Activated CD8-positive, alpha-beta T cell treated with anti-CD3 and anti-CD28 coated beads for 36 hours (primary cell): ENCODE measurements around the gene ANKRD6. TPM values are rescaled to one million over a fixed set of nuclear protein-coding genes. Genes with fewer than 3 reads are reported as not detected.

Source experiments
- ATAC-seq: fragments of 200-7000 bp; cut with Tn5 transposase; one replicate; pipeline ENCODE4 v1.10.0; 2021; ENCODE audit warnings: mild to moderate bottlenecking, moderate library complexity
- CTCF ChIA-PET: fragments of 350-600 bp; sonication (Branson Sonifier 250); formaldehyde crosslinking; loops from one replicate; lab custom pipeline; 2021; ENCODE audit warnings: antibody characterized with exemption; lab: Charles Lee
- POLR2A ChIA-PET: fragments of 350-600 bp; sonication (Branson Sonifier 250); formaldehyde crosslinking; loops from one replicate; lab custom pipeline; 2021; ENCODE audit warnings: antibody characterized with exemption; lab: Charles Lee
- DNase-seq: peaks from one replicate; pipeline ENCODE4 v3.0.0-alpha.2; 2020
- H3K27ac Mint-ChIP-seq: one replicate; pipeline ENCODE4 v1.8.0; 2021; ENCODE audit warnings: mild to moderate bottlenecking, mixed read lengths
- H3K27me3 Mint-ChIP-seq: one replicate; pipeline ENCODE4 v1.8.0; 2021; ENCODE audit warnings: mixed read lengths
- H3K36me3 Mint-ChIP-seq: one replicate; pipeline ENCODE4 v1.8.0; 2021; ENCODE audit warnings: low read depth, mixed read lengths
- H3K4me1 Mint-ChIP-seq: one replicate; pipeline ENCODE4 v1.8.0; 2021; ENCODE audit warnings: low read depth, mixed read lengths
- H3K4me3 Mint-ChIP-seq: one replicate; pipeline ENCODE4 v1.8.0; 2021; ENCODE audit warnings: mild to moderate bottlenecking, moderate library complexity, mixed read lengths
- H3K9me3 Mint-ChIP-seq: one replicate; pipeline ENCODE4 v1.8.0; 2021; ENCODE audit warnings: mixed read lengths
- CTCF ChIP-seq: fragments of 200-600 bp; IDR thresholded peaks from one replicate; pipeline ENCODE4 v1.8.0; 2022; ENCODE audit warnings: antibody characterized with exemption, mild to moderate bottlenecking
- intact Hi-C: fragments of 100-400 bp; cut with micrococcal nuclease; formaldehyde crosslinking; loops from one replicate; pipeline ENCODE4 v1.10.0; 2022
- total RNA-seq, 2 experiments: library from RNA; stranded (reverse); gene quantifications; one replicate each; pipeline ENCODE4 v1.2.3, GENCODE V29; 2021

ANKRD6 gene
- total RNA-seq, 2 experiments from 2014 or later = 3.5 to 4.9 TPM

GRCh38 chr6:89553431-89553830, 120.5 kb downstream of the ANKRD6 start:
- no peaks in the 10 kb centered on the region for H3K27me3 Mint-ChIP-seq
- H3K27ac Mint-ChIP-seq = no peak overlapping the region
- POLR2A ChIA-PET = no interaction called here
- H3K4me1 Mint-ChIP-seq = no peaks in the 10 kb centered on the region
- CTCF ChIA-PET = no interaction called here
- H3K4me3 Mint-ChIP-seq = no peak overlapping the region
- no peaks in the 10 kb centered on the region for H3K36me3 Mint-ChIP-seq
- DNase-seq = no peak
- intact Hi-C loops = no loop called here
- TF ChIP-seq CTCF = no peak
- ATAC-seq = no peak
- peaks cover 7% of the 10 kb centered on the region for H3K9me3 Mint-ChIP-seq

GRCh38 chr6:89554106-89554505, 121.2 kb downstream of the ANKRD6 start:
- no peak for ATAC-seq
- no peak for TF ChIP-seq CTCF
- H3K27ac Mint-ChIP-seq = no peak overlapping the region
- DNase-seq = no peak
- H3K4me1 Mint-ChIP-seq = no peaks in the 10 kb centered on the region
- ChIA-PET POLR2A (no interaction called here), CTCF (no interaction called here)
- no peaks in the 10 kb centered on the region for H3K36me3 Mint-ChIP-seq
- no peak overlapping the region for H3K4me3 Mint-ChIP-seq
- H3K27me3 Mint-ChIP-seq = no peaks in the 10 kb centered on the region
- peaks cover 7% of the 10 kb centered on the region for H3K9me3 Mint-ChIP-seq
- intact Hi-C loops = no loop called here

DNA sequence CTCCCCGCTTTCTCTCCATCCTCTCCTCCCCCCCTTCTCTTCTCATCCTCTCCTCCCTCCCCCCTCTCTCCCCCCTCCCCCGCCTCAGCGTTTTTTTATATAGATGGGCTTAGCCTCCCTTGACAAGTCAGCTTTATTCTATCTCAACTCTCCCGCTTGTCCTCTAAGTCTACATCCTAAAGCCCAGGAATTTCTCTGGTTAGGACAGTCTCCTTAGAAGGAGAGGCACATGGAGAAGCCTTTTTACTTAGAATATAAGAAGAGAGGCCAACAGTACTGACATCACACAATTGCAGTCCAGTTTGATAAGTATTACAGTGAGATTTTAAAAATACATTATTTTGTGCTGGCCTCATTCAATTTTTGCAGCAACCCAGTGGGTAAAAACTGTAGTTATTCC, 122.1 kb downstream of the ANKRD6 start:
- no peak overlapping the region for H3K27ac Mint-ChIP-seq

GRCh38 chr6:89555806-89556205, 122.9 kb downstream of the ANKRD6 start:
- intact Hi-C loops = no loop called here
- Mint-ChIP-seq H3K36me3 (no peaks in the 10 kb centered on the region), H3K27ac (no peak overlapping the region), H3K27me3 (no peaks in the 10 kb centered on the region), H3K9me3 (peaks cover 7% of the 10 kb centered on the region), H3K4me3 (no peak overlapping the region), H3K4me1 (no peaks in the 10 kb centered on the region)
- no peak for TF ChIP-seq CTCF
- ChIA-PET CTCF (interaction anchor here (1.3 kb wide), 1 partner anchor 123 kb away, joined by 3 read pairs; no protein-coding TSS in a partner anchor), POLR2A (no interaction called here)
- no peak for ATAC-seq
- DNase-seq = no peak

More for the DNA sequence above, 122.1 kb downstream of the ANKRD6 start:
- TF ChIP-seq CTCF = no peak
- H3K27me3 Mint-ChIP-seq = no peaks in the 10 kb centered on the region
- DNase-seq (no peak), ATAC-seq (no peak)
- ChIA-PET CTCF (no interaction called here), POLR2A (interaction anchor here (0.5 kb wide), 1 partner anchor 192 kb away, joined by 3 read pairs; no protein-coding TSS in a partner anchor)
- peaks cover 7% of the 10 kb centered on the region for H3K9me3 Mint-ChIP-seq
- H3K4me1 Mint-ChIP-seq = no peaks in the 10 kb centered on the region
- intact Hi-C loops = no loop called here
- no peak overlapping the region for H3K4me3 Mint-ChIP-seq
- H3K36me3 Mint-ChIP-seq = no peaks in the 10 kb centered on the region

- H3K4me3 Mint-ChIP-seq = no peak overlapping the region
- no peak for ATAC-seq
- ChIA-PET CTCF (no interaction called here), POLR2A (no interaction called here)
- no peaks in the 10 kb centered on the region for H3K27me3 Mint-ChIP-seq
- H3K36me3 Mint-ChIP-seq = no peaks in the 10 kb centered on the region
- H3K4me1 Mint-ChIP-seq = no peaks in the 10 kb centered on the region
- no peak for DNase-seq
- peaks cover 7% of the 10 kb centered on the region for H3K9me3 Mint-ChIP-seq
- intact Hi-C loops = no loop called here
- no peak overlapping the region for H3K27ac Mint-ChIP-seq
- no peak for TF ChIP-seq CTCF
These were observed 126.5 kb downstream of the ANKRD6 start for GRCh38 chr6:89559487-89559886.
